Measurements from ENCODE around the gene ADA. TPM values are rescaled to one million over a fixed set of nuclear protein-coding genes. Genes with fewer than 3 reads are reported as not detected.

Gene ADA
- total and polyA plus RNA-seq, 2 of the 13 experiments (the other 11 are each of a cell fraction or from before 2014, with no cell fraction given) = 2.5 to 11.3 TPM

DNA sequence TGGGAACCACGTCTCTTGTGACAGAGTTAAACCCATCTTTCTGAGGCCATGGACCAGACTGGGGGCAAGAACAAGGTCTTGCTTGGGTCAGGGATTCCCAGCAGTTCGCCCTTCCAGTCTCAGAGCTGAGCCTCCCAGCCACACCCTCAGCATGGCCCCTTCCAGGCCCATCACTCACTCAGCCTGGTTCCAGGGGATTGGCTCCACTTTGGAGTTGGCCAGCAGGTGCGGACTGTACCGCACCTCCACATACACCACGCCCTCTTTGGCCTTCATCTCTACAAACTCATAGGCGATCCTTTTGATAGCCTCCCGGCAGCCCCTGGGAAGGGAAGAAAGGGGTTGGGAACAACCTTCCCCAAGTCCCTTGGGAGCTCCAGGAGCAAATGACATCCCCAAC, 25.2 kb downstream of the ADA start:
- Histone ChIP-seq H3K36me3 (replicated peaks in 1 of 2; ENCODE audit: control insufficient read depth in 1 of 2, insufficient read depth in 2 of 2, low read length in 2 of 2) (no peaks in the 10 kb centered on the region), H3K27ac (ENCODE audit: extremely low read length, insufficient read depth, low read length) (no peak overlapping the region), H4K20me1 (ENCODE audit: insufficient read depth, low read length) (no peaks in the 10 kb centered on the region), H3K4me1 (ENCODE audit: insufficient read depth, low read length) (no peaks in the 10 kb centered on the region), H3K4me3 (replicated peaks in 1 of 3; ENCODE audit: insufficient read depth in 1 of 3, low read depth in 2 of 3, low read length in 3 of 3) (no peak overlapping the region), H2AFZ (ENCODE audit: low read length) (no peak overlapping the region), H3K4me2 (ENCODE audit: low read depth, low read length) (no peak overlapping the region), H3K9me3 (ENCODE audit: low read length) (no peaks in the 10 kb centered on the region), H3K27me3 (ENCODE audit: control insufficient read depth in 1 of 2, insufficient read depth in 2 of 2, low read length in 2 of 2) (no peaks in the 10 kb centered on the region), H3K9ac (ENCODE audit: insufficient read depth, low read depth, low read length) (no peak overlapping the region), H3K79me2 (ENCODE audit: insufficient read depth, low read length) (no peaks in the 10 kb centered on the region)
- no peak for TF ChIP-seq ZNF652 (CRISPR knock-in tag; IDR thresholded peaks at IDR 0.05; ENCODE audit: borderline replicate concordance, low read depth)
- TF ChIP-seq PITX1 (CRISPR knock-in tag; IDR thresholded peaks at IDR 0.05) = no peak
- no peak for TF ChIP-seq SSRP1 (CRISPR knock-in tag; IDR thresholded peaks at IDR 0.05)
- no peak for TF ChIP-seq KAT7 (CRISPR knock-in tag; IDR thresholded peaks at IDR 0.05; ENCODE audit: borderline replicate concordance)
- no peak for TF ChIP-seq STAG1 (CRISPR knock-in tag; IDR thresholded peaks at IDR 0.05)
- TF ChIP-seq FOSL1 (CRISPR knock-in tag; IDR thresholded peaks at IDR 0.05; ENCODE audit: borderline replicate concordance) = no peak
- no peak for TF ChIP-seq MYNN (CRISPR knock-in tag; IDR thresholded peaks at IDR 0.05; ENCODE audit: low read depth)
- no peak for TF ChIP-seq KDM6A (CRISPR knock-in tag; IDR thresholded peaks at IDR 0.05; ENCODE audit: low read depth)
- TF ChIP-seq SIN3A (IDR thresholded peaks at IDR 0.05; ENCODE audit: borderline replicate concordance, low read depth, low read length) = no peak
- no peak for TF ChIP-seq XRCC5 (optimal IDR thresholded peaks at IDR 0.05; ENCODE audit: low read length)
- no peak for TF ChIP-seq ZNF766 (CRISPR knock-in tag; IDR thresholded peaks at IDR 0.05; ENCODE audit: borderline replicate concordance)
- TF ChIP-seq ZNF788 (CRISPR knock-in tag; IDR thresholded peaks at IDR 0.05; ENCODE audit: borderline replicate concordance) = no peak
- intact Hi-C loops (cut with micrococcal nuclease; ENCODE audit: unreplicated experiment) = no loop called here
- in situ Hi-C loops (cut with HindIII; ENCODE audit: extremely low pct_ligation_motif_present, low pct_unique_long_range_greater_than_20kb) = no loop called here
- 89% methylated on average over 7 of the region's 7 CpGs for WGBS (ENCODE audit: low lambda C conversion rate)
- ChIA-PET CTCF (ENCODE audit: low intra/inter-chr PET ratio, low total read pairs) (no interaction called here), POLR2A (no interaction called here)
- FAIRE-seq = no peak
- no peak; the same call in 2 of the 3 replicates for ATAC-seq
- no TSS peak for BruUV-seq (replicated peaks)
- DNase-seq (ENCODE audit: low spot score) = no peak

DNA sequence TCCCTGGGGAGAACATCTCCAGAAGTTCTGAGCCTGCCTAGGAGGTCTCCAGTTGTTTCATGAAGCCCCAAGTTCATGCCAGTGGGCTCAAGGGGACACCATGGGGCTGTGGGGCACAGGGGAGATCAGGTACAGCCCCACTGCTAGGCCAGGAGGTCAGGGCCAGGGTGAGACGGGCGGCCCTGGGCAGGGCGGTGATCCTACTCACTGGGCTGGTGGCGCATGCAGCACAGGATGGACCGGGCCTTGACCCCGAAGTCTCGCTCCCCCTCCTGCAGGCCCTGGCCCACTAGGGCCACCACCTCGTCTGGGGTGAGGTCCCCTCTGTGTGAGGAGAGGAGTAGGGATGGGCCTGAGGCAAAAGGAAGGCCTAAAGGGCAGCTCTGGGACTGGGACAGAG, 26.1 kb downstream of the ADA start:
- H3K4me2 ChIP-seq (ENCODE audit: low read depth, low read length) = no peak overlapping the region
- peaks cover 0 to under 1% of the 10 kb centered on the region in 2 experiments; a peak in 2 of 5 replicates for H3K36me3 ChIP-seq (replicated peaks in 1 of 2; ENCODE audit: control insufficient read depth in 1 of 2, insufficient read depth in 2 of 2, low read length in 2 of 2)
- FAIRE-seq = no peak
- TF ChIP-seq IKZF4 (CRISPR knock-in tag; IDR thresholded peaks at IDR 0.05; ENCODE audit: borderline replicate concordance, low read depth, not compliant biosample characterization) = no peak
- no peaks in the 10 kb centered on the region for H3K79me2 ChIP-seq (ENCODE audit: insufficient read depth, low read length)
- H4K20me1 ChIP-seq (ENCODE audit: insufficient read depth, low read length) = no peaks in the 10 kb centered on the region
- in situ Hi-C loops (cut with HindIII; ENCODE audit: extremely low pct_ligation_motif_present, low pct_unique_long_range_greater_than_20kb) = no loop called here
- no peak overlapping the region for H3K9ac ChIP-seq (ENCODE audit: insufficient read depth, low read depth, low read length)
- H3K27me3 ChIP-seq (ENCODE audit: control insufficient read depth in 1 of 2, insufficient read depth in 2 of 2, low read length in 2 of 2) = no peaks in the 10 kb centered on the region
- no TSS peak for BruUV-seq (replicated peaks)
- H2AFZ ChIP-seq (ENCODE audit: low read length) = no peak overlapping the region
- 87% methylated on average over 8 of the region's 8 CpGs for WGBS (ENCODE audit: low lambda C conversion rate)
- no peaks in the 10 kb centered on the region for H3K4me1 ChIP-seq (ENCODE audit: insufficient read depth, low read length)
- no peak for DNase-seq (ENCODE audit: low spot score)
- CTCF ChIA-PET (ENCODE audit: low intra/inter-chr PET ratio, low total read pairs) = no interaction called here
- intact Hi-C loops (cut with micrococcal nuclease; ENCODE audit: unreplicated experiment) = no loop called here
- no peak overlapping the region for H3K4me3 ChIP-seq (replicated peaks in 1 of 3; ENCODE audit: insufficient read depth in 1 of 3, low read depth in 2 of 3, low read length in 3 of 3)
- POLR2A ChIA-PET = no interaction called here
- ATAC-seq = peak; percentile 8; the same call in 2 of the 3 replicates
- no peak overlapping the region for H3K27ac ChIP-seq (ENCODE audit: extremely low read length, insufficient read depth, low read length)
- no peaks in the 10 kb centered on the region for H3K9me3 ChIP-seq (ENCODE audit: low read length)

Data from HepG2 (cell line).